ENCODE data around the gene GPRC6A.
"Not testable (repeated sequence)": the region's sequence is repeated elsewhere in the genome, so short reads cannot be mapped to it uniquely, and the experiment has no call there.

GPRC6A gene

DNA sequence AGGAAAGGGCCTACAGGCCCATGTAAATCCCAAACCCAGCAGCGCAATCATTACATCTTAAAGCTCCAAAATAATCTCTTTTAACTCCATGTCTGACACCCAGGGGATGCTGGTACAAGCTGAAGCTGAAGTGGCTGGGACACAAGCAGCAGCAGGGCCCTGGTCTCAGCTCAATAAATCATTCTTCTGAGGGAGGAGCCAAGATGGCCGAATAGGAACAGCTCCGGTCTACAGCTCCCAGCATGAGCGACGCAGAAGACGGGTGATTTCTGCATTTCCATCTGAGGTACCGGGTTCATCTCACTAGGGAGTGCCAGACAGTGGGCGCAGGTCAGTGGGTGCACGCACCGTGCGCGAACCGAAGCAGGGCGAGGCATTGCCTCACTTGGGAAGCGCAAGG is 12.5 kb downstream of the GPRC6A start:
- not testable (repeated sequence) for H3K27ac Mint-ChIP-seq; H3K27me3 Mint-ChIP-seq; H3K36me3 Mint-ChIP-seq (ENCODE audit: low read depth); H3K4me3 Mint-ChIP-seq; H3K9me3 Mint-ChIP-seq; H3K4me1 Mint-ChIP-seq (ENCODE audit: low read depth)

DNA sequence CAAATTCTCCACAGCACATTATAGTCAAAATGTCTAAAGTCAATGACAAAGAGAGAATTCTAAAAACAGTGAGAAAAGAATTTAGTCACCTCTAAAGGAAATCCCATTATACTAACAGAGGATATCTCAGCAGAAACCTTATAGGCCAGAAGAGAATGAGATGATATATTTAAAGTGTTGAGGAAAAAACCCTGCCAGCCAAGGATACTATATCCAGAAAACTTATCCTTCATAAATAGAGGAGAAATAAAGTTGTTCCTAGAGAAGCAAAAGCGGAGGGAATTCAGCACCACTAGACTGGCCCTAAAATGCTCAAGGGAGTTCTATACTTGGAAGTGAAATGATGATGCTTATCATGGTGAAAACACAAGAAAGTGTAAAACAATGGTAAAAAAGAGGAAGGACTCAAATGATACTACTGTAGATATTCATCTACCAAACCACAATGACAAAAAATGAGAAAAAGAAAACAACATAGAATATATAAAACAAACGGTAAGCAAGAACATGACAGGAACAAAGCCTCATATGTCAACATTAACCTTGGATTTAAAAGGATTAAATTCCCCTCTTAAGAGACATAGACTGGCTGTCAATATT is 16.7 kb downstream of the GPRC6A start:
- Mint-ChIP-seq H3K27ac (no peak overlapping the region), H3K36me3 (ENCODE audit: low read depth) (no peaks in the 10 kb centered on the region), H3K4me1 (ENCODE audit: low read depth) (no peaks in the 10 kb centered on the region), H3K4me3 (no peak overlapping the region), H3K27me3 (peaks cover 10% of the 10 kb centered on the region), H3K9me3 (peaks cover 11% of the 10 kb centered on the region)

DNA sequence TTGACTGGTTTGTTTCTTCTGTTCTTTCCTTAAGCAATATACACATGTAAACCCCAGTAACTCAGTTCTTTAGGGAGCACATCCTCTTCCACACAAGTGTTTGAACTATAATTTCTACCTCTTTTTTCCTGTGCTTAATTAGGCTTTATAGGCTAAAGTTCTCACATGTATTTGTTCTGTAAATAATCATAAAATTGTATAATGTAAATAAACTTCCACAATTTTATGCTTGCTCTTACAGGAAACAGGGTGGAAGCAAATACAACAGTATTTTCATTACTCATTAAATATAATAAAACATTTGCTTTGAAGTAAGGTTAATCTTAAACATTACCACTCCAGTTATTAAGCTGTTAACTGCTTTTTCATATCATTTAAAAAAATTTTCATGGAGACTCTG is 26.9 kb downstream of the GPRC6A start:
- Mint-ChIP-seq H3K9me3 (no peaks in the 10 kb centered on the region), H3K27ac (no peak overlapping the region), H3K27me3 (peaks cover 35% of the 10 kb centered on the region), H3K4me3 (no peak overlapping the region), H3K36me3 (ENCODE audit: low read depth) (no peaks in the 10 kb centered on the region), H3K4me1 (ENCODE audit: low read depth) (no peaks in the 10 kb centered on the region)

DNA sequence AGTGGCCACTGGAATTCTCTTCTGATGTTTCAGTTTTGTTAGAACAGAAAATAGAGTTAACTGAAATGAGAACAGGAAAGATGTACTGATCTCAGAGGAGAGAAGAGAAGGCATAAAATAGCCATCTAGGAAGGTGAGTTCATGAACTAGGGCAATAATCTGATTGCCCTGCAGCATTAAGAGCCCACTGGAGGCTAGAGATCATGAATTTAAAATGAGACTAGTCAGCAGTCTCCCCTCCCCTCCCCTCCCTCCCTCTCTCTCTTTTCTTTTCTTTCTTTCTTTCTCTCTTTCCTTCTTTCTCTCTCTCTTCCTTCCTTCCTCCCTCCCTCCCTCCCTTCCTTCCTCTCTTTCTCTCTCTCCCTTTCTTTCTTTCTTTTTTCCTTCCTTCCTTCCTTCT is 28.9 kb downstream of the GPRC6A start:
- H3K36me3 Mint-ChIP-seq (ENCODE audit: low read depth): no peaks in the 10 kb centered on the region
- no peaks in the 10 kb centered on the region for H3K4me1 Mint-ChIP-seq (ENCODE audit: low read depth)
- H3K4me3 Mint-ChIP-seq: no peak overlapping the region
- H3K27ac Mint-ChIP-seq: no peak overlapping the region
- H3K9me3 Mint-ChIP-seq: no peaks in the 10 kb centered on the region
- H3K27me3 Mint-ChIP-seq: peaks cover 30% of the 10 kb centered on the region

DNA sequence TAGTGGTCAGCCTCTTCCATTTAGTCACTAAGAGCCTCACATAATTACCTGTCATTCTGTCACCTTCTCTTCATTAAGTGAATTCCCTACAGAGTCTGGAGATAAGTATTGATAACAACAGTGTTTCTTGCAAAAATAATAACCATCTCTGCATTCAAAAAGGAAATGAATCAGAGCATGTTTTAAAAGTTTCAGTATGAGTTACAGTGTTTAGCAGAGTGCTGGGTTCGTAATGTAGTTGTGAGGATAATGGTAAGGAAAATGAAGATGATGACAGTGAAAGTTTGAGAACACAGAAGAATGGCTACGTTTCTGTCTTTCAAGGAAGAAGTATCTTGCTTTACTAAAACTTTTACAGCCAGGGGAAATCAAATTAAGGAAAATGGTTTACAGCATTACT is 31.3 kb downstream of the GPRC6A start:
- H3K4me1 Mint-ChIP-seq (ENCODE audit: low read depth): no peaks in the 10 kb centered on the region
- H3K9me3 Mint-ChIP-seq: no peaks in the 10 kb centered on the region
- H3K4me3 Mint-ChIP-seq: no peak overlapping the region
- no peak overlapping the region for H3K27ac Mint-ChIP-seq
- peaks cover 24% of the 10 kb centered on the region for H3K27me3 Mint-ChIP-seq
- no peaks in the 10 kb centered on the region for H3K36me3 Mint-ChIP-seq (ENCODE audit: low read depth)

- H3K4me3 Mint-ChIP-seq: no peak overlapping the region
- no peak overlapping the region for H3K27ac Mint-ChIP-seq
- no peaks in the 10 kb centered on the region for H3K9me3 Mint-ChIP-seq
- peaks cover 12% of the 10 kb centered on the region for H3K27me3 Mint-ChIP-seq
- H3K36me3 Mint-ChIP-seq (ENCODE audit: low read depth): no peaks in the 10 kb centered on the region
- H3K4me1 Mint-ChIP-seq (ENCODE audit: low read depth): no peaks in the 10 kb centered on the region
These were observed 35.7 kb downstream of the GPRC6A start for GRCh38 chr6:116793224-116793623.

GRCh38 chr6:116783852-116784251 is 45.0 kb downstream of the GPRC6A start:
- no peaks in the 10 kb centered on the region for H3K36me3 Mint-ChIP-seq (ENCODE audit: low read depth)
- H3K9me3 Mint-ChIP-seq: no peaks in the 10 kb centered on the region
- H3K4me3 Mint-ChIP-seq: no peak overlapping the region
- no peaks in the 10 kb centered on the region for H3K4me1 Mint-ChIP-seq (ENCODE audit: low read depth)
- H3K27ac Mint-ChIP-seq: no peak overlapping the region
- peaks cover 25% of the 10 kb centered on the region for H3K27me3 Mint-ChIP-seq

- Mint-ChIP-seq H3K27ac (no peak overlapping the region), H3K27me3 (peaks cover 24% of the 10 kb centered on the region), H3K36me3 (ENCODE audit: low read depth) (no peaks in the 10 kb centered on the region), H3K4me1 (ENCODE audit: low read depth) (no peaks in the 10 kb centered on the region), H3K9me3 (no peaks in the 10 kb centered on the region), H3K4me3 (no peak overlapping the region)
These were observed 49.2 kb downstream of the GPRC6A start for GRCh38 chr6:116779573-116780164.

GRCh38 chr6:116773886-116774285 is 55.0 kb downstream of the GPRC6A start:
- no peaks in the 10 kb centered on the region for H3K9me3 Mint-ChIP-seq
- no peak overlapping the region for H3K27ac Mint-ChIP-seq
- H3K36me3 Mint-ChIP-seq (ENCODE audit: low read depth): no peaks in the 10 kb centered on the region
- no peaks in the 10 kb centered on the region for H3K4me1 Mint-ChIP-seq (ENCODE audit: low read depth)
- peaks cover 33% of the 10 kb centered on the region for H3K27me3 Mint-ChIP-seq
- H3K4me3 Mint-ChIP-seq: no peak overlapping the region

GRCh38 chr6:116772450-116772849 is 56.4 kb downstream of the GPRC6A start:
- Mint-ChIP-seq H3K9me3 (no peaks in the 10 kb centered on the region), H3K4me3 (no peak overlapping the region), H3K27ac (no peak overlapping the region), H3K4me1 (ENCODE audit: low read depth) (no peaks in the 10 kb centered on the region), H3K36me3 (ENCODE audit: low read depth) (no peaks in the 10 kb centered on the region), H3K27me3 (peaks cover 33% of the 10 kb centered on the region)

DNA sequence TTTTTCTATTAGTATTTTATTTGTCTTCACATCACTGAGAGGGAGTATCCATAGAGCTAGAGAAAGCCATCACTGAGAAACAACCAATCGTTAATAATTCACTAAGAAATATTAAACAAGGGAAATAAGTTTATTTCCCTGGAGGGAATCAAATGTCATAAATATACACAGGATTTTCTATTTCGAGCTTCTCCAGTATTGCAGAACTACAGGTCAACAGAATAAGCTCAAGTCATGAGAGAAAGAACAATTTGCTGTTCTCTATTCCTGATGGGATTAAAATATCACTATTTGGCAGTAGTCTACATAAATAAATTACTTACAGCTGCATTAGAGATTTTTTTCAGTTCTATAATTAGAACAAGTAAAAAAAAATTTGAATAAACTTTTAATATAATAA is 61.2 kb downstream of the GPRC6A start:
- H3K27ac Mint-ChIP-seq: no peak overlapping the region
- H3K9me3 Mint-ChIP-seq: no peaks in the 10 kb centered on the region
- no peaks in the 10 kb centered on the region for H3K36me3 Mint-ChIP-seq (ENCODE audit: low read depth)
- peaks cover 15% of the 10 kb centered on the region for H3K4me1 Mint-ChIP-seq (ENCODE audit: low read depth)
- H3K27me3 Mint-ChIP-seq: peaks cover 70% of the 10 kb centered on the region
- H3K4me3 Mint-ChIP-seq: no peak overlapping the region

- no peak overlapping the region for H3K27ac Mint-ChIP-seq
- peaks cover 15% of the 10 kb centered on the region for H3K4me1 Mint-ChIP-seq (ENCODE audit: low read depth)
- no peaks in the 10 kb centered on the region for H3K36me3 Mint-ChIP-seq (ENCODE audit: low read depth)
- H3K27me3 Mint-ChIP-seq: peaks cover 72% of the 10 kb centered on the region
- H3K9me3 Mint-ChIP-seq: no peaks in the 10 kb centered on the region
- peak overlapping the region; percentile 49 for H3K4me3 Mint-ChIP-seq
These were observed 62.2 kb downstream of the GPRC6A start for GRCh38 chr6:116766506-116767176.

GRCh38 chr6:116764961-116765841 is 63.7 kb downstream of the GPRC6A start, which contains the start of gene FAM162B:
Gene FAM162B, minus strand, starts transcription at chr6:116765719. Its CDS starts 143 bp downstream, at chr6:116765576.
- H3K27ac Mint-ChIP-seq: no peak within 1 kb of the TSS
- H3K4me3 Mint-ChIP-seq: peak within 1 kb of the TSS; percentile 60
- H3K27me3 Mint-ChIP-seq: peaks cover 74% of the 10 kb centered on the region
- peaks cover 15% of the 10 kb centered on the region for H3K4me1 Mint-ChIP-seq (ENCODE audit: low read depth)
- no peaks in the 10 kb centered on the region for H3K36me3 Mint-ChIP-seq (ENCODE audit: low read depth)
- H3K9me3 Mint-ChIP-seq: no peaks in the 10 kb centered on the region

GRCh38 chr6:116764629-116764960 is 64.3 kb downstream of the GPRC6A start:
- H3K4me1 Mint-ChIP-seq (ENCODE audit: low read depth): peaks cover 15% of the 10 kb centered on the region
- peaks cover 75% of the 10 kb centered on the region for H3K27me3 Mint-ChIP-seq
- H3K36me3 Mint-ChIP-seq (ENCODE audit: low read depth): no peaks in the 10 kb centered on the region
- H3K4me3 Mint-ChIP-seq: peak overlapping the region; percentile 60
- H3K9me3 Mint-ChIP-seq: no peaks in the 10 kb centered on the region
- H3K27ac Mint-ChIP-seq: no peak overlapping the region

All from stimulated activated naive CD8-positive, alpha-beta T cell treated with anti-CD3 and anti-CD28 coated beads, Interleukin-15, Interleukin-2, amounts not matched to agents 100 ng/mL and 50 ng/mL, for 24 hours (primary cell).